ENCODE results near the gene SCFD2. TPM values are rescaled to one million over a fixed set of nuclear protein-coding genes. Genes with fewer than 3 reads are reported as not detected.
"Not testable (repeated sequence)": the region's sequence is repeated elsewhere in the genome, so short reads cannot be mapped to it uniquely, and the experiment has no call there.

SCFD2 gene
- total and polyA plus RNA-seq, 7 donors, result 5.8 to 13.3 (median 11.2) TPM

DNA sequence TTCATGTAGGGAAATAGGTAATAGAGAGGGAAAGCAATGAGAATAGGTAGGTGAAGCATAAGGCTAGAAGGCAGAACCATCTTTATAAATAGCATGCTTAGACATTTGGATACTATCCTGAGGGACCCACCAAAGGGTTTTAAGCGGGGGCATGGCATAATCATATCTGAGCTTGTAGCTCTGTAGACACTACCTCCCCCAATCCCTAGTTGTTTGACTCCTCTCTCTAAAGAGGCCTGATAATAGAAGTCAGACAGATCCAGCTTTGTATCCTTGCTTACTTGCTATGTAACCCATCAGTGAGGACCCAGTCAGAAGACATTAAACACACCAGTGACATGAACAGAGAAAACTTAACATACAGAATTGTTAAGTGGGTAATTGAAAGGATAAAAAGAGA is 58.7 kb downstream of the SCFD2 start:
- ATAC-seq (no peak), DNase-seq (no peak)
- WGBS, 3 donors, result 94 to 100% (median 100%) methylated on average over 1 of the region's 1 CpG

DNA sequence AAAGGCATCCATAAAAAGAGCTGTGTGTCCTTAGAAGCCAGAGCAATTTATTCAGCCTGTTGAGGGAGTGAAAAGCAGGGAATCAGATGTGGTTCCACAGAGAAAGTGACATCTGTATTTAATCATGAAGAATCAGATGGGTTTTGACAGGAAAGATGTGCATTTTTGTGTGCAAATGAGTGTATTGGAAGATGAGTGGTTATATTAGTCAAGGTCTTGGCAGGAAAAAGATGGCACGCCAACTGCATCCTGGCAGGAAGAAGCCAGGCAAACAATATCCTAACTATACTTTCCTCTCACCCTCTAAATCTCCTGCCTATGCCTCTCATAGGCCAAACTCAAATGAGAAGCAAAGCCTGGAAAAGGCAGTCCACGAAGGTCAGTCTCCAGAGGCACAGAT is 59.1 kb downstream of the SCFD2 start:
- ATAC-seq, result no peak
- TF ChIP-seq, protein P1, sequence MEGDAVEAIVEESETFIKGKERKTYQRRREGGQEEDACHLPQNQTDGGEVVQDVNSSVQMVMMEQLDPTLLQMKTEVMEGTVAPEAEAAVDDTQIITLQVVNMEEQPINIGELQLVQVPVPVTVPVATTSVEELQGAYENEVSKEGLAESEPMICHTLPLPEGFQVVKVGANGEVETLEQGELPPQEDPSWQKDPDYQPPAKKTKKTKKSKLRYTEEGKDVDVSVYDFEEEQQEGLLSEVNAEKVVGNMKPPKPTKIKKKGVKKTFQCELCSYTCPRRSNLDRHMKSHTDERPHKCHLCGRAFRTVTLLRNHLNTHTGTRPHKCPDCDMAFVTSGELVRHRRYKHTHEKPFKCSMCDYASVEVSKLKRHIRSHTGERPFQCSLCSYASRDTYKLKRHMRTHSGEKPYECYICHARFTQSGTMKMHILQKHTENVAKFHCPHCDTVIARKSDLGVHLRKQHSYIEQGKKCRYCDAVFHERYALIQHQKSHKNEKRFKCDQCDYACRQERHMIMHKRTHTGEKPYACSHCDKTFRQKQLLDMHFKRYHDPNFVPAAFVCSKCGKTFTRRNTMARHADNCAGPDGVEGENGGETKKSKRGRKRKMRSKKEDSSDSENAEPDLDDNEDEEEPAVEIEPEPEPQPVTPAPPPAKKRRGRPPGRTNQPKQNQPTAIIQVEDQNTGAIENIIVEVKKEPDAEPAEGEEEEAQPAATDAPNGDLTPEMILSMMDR (IDR thresholded peaks at IDR 0.05), result no peak
- no peaks in the 10 kb centered on the region for H3K27me3 ChIP-seq (ENCODE audit: insufficient read depth in 3 of 3, low read length in 2 of 3)
- 47 to 66% (median 52%) methylated on average over 2 of the region's 2 CpGs for WGBS, 3 donors
- no peak overlapping the region for H3K27ac ChIP-seq
- DNase-seq, result no peak
- no peaks in the 10 kb centered on the region for H3K4me1 ChIP-seq
- no peak overlapping the region for H3K4me3 ChIP-seq
- H3K9me3 ChIP-seq, result no peaks in the 10 kb centered on the region
- H3K36me3 ChIP-seq (ENCODE audit: insufficient read depth in 1 of 2, low read depth in 1 of 2), result no peaks in the 10 kb centered on the region
- intact Hi-C loops (cut with DNase I), result no loop called here

More for the DNA sequence above, 58.7 kb downstream of the SCFD2 start:
- H3K4me1 ChIP-seq, result no peaks in the 10 kb centered on the region
- intact Hi-C loops (cut with DNase I), result no loop called here
- H3K9me3 ChIP-seq, result no peaks in the 10 kb centered on the region
- H3K36me3 ChIP-seq (ENCODE audit: insufficient read depth in 1 of 2, low read depth in 1 of 2), result no peaks in the 10 kb centered on the region
- no peak overlapping the region for H3K4me3 ChIP-seq
- TF ChIP-seq, protein P1 (IDR thresholded peaks at IDR 0.05), result no peak
- H3K27me3 ChIP-seq (ENCODE audit: insufficient read depth in 3 of 3, low read length in 2 of 3), result no peaks in the 10 kb centered on the region
- H3K27ac ChIP-seq, result no peak overlapping the region

DNA sequence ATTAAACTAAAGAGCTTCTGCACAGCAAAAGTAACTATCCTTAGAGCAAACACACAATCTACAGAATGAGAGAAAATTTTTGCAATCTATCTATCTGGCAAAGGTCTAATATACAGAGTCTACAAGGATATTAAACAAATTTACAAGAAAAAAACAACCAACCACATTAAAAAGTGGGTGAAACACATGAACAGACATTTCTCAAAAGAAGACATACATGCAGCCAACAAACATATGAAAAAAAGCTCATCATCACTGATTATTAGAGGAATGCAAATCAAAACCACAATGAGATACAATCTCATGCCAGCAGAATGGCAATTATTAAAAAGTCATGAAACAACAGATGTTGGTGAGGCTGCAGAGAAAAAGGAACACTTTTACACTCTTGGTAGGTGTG is 73.7 kb downstream of the SCFD2 start:
- peaks cover 31% of the 10 kb centered on the region for H3K9me3 ChIP-seq
- H3K27ac ChIP-seq; ATAC-seq; intact Hi-C loops (cut with DNase I); H3K4me3 ChIP-seq; DNase-seq; H3K4me1 ChIP-seq; H3K36me3 ChIP-seq (ENCODE audit: insufficient read depth in 1 of 2, low read depth in 1 of 2); H3K27me3 ChIP-seq (ENCODE audit: insufficient read depth in 3 of 3, low read length in 2 of 3): not testable (repeated sequence)

DNA sequence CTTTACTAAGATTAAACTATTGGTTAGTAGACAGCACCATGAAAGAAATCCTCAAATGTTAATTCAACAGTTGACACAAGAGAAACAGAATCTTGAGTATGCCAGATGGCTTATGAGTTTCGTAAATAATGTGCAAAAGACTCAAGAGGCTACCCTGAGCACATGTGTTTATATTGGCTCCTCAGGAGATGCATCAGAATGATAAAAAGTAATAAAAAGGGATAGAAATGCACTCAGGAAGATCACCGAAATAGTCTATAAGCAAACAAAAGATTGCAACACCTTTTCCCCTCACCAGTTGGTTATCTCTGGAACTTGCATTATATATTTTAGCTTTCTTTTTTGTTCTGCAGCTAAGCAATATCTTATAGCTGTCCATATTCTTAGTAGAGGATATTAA is 84.4 kb downstream of the SCFD2 start:
- TF ChIP-seq, protein P1 (IDR thresholded peaks at IDR 0.05), result no peak
- ATAC-seq (no peak), DNase-seq (no peak)
- intact Hi-C loops (cut with DNase I), result no loop called here
- Histone ChIP-seq H3K27ac (no peak overlapping the region), H3K4me1 (no peaks in the 10 kb centered on the region), H3K9me3 (peaks cover 2% of the 10 kb centered on the region), H3K4me3 (no peak overlapping the region), H3K36me3 (ENCODE audit: insufficient read depth in 1 of 2, low read depth in 1 of 2) (no peaks in the 10 kb centered on the region), H3K27me3 (ENCODE audit: insufficient read depth in 3 of 3, low read length in 2 of 3) (no peaks in the 10 kb centered on the region)
- 85 to 95% (median 88%) methylated on average over 2 of the region's 2 CpGs for WGBS, 3 donors

DNA sequence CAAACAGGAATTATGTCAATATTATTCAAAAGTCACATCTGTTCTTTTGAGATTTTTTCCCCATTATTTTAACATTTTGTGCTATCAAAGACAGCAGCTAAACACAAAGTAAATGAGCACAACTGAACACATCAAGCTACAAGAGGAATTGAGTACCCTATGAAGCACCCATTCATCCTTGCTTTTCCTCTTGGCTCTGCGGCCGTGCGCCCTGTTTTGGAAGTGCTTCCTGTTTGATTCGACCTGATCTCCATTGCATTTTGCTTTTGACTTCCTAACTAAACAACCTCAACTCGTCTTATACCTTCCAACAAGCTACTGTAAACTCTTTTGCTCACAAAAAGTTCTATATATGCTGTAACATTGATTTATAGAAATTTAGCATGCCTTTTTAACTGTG is 85.0 kb downstream of the SCFD2 start:
- ATAC-seq (no peak), DNase-seq (no peak)
- H3K36me3 ChIP-seq (ENCODE audit: insufficient read depth in 1 of 2, low read depth in 1 of 2), result no peaks in the 10 kb centered on the region
- no peaks in the 10 kb centered on the region for H3K4me1 ChIP-seq
- H3K4me3 ChIP-seq, result no peak overlapping the region
- no peaks in the 10 kb centered on the region for H3K27me3 ChIP-seq (ENCODE audit: insufficient read depth in 3 of 3, low read length in 2 of 3)
- peaks cover 2% of the 10 kb centered on the region for H3K9me3 ChIP-seq
- 76 to 92% (median 87%) methylated on average over 5 of the region's 5 CpGs for WGBS, 3 donors
- intact Hi-C loops (cut with DNase I), result no loop called here
- TF ChIP-seq, protein P1 (IDR thresholded peaks at IDR 0.05), result no peak
- H3K27ac ChIP-seq, result no peak overlapping the region
